Stimulated activated CD8-positive, alpha-beta memory T cell treated with anti-CD3 and anti-CD28 coated beads, Interleukin-4, amount 100 ng/mL, for 48 hours (primary cell): ENCODE measurements around the gene GFRA4.

Source experiments
- DNase-seq: peaks from one replicate; pipeline ENCODE4 v3.0.0-alpha.2; 2020

The GFRA4 gene

GRCh38 chr20:3673221-3674070, 10.2 kb upstream of the GFRA4 start:
- no peak for DNase-seq

DNA sequence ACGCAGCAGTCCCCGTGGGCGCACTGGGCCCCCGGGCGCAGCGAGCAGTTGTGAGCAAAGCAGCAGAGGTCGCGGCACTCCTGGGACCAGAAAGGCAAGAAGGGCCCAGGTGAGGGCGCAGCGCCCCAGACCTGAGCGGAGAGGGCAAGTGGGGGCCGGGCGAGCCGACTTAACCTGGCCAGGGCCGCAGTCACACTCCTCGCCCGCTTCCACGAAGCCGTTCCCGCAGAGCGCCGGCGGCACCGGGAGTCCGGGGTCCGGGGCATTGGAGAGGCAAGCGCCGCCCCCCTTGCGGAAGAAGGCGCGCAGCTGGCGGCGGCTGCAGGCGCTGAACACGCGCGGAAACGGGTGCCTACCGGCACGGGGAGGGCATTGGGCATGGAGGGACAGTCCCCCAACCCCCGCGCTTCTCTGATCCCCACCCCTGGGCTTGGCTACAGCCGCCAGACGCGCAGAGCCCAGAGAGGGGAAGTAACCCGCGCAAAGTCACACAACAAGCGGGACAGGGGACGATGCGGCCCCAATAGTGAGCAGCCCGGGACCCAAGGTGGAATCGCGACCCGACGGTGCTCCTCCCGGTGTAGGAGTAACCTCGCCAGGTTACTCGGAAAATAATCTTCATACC, 9.5 kb upstream of the GFRA4 start:
- DNase-seq, result no peak

GRCh38 chr20:3671986-3672546, 8.9 kb upstream of the GFRA4 start:
- DNase-seq, result no peak

DNA sequence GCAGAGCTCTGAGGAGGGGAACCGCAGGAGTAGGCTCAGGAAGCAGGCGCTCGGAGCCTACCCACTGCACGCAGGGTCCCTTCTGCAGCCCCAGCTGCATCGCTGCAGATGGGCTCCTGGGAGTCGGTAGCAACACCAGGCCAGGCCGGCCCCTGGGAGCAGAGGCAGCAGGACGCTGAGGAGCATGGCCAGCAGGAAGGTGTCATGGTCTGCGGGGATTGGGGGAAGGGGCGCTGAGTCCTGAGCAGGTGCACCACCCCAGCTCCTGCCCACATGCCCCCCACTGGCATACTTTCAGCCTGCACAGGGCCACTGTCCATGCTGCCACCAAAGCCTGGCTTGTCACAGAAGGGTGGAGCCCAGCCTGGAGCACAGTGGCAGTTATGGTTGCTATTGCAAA, 7.7 kb upstream of the GFRA4 start:
- no peak for DNase-seq

DNA sequence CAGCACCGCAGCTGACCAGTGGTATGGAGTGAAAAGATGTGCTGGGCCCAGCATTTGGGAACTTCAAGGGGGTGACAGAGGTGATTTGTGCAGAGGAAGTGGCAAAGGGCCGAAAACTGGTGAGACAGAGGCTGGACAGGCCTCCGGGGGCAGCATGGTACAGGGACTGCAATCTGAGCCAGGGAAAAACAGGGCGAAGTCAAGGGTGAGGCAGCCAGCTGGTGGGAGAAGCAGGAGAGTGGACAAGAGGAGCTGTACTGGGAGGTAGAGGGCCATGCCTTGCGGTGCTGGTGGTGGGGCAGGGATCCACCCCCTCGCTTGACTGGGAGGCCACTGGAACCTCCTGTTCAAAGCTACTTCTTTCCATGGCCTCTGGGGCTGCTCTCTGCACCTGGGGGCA, 7.3 kb upstream of the GFRA4 start:
- no peak for DNase-seq

DNA sequence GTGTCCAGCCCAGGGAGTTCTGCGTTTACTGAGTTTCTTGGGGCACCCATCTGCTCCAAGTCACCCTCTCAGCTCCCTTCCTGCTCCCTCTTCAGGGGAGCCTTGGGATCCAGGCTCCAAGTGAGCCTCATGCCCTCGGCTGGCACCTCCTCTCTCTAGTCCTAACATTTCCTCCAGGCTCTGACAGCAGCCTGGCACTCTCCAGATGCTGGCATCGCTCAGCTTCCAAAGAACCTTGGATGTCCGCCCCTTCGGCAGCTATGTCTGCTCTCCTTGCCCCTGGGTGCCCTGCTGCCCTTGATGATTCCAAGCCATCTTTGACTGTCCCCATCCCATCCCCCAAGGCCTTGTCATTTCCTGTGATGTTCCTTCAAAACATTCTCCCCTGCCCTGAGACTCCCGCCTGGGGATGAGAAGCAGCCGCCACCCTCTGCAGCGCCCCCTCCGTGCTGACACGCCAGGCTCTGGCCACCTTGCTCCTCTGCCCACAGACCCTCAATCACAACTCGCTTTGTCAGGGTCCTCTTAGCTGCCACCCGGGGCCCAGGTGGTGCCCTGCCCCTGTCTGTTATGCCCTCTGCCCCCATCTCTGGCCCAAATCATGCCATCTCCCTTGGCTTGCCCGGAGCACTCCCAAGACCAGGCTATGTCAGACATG, 6.6 kb upstream of the GFRA4 start:
- DNase-seq, result no peak

DNA sequence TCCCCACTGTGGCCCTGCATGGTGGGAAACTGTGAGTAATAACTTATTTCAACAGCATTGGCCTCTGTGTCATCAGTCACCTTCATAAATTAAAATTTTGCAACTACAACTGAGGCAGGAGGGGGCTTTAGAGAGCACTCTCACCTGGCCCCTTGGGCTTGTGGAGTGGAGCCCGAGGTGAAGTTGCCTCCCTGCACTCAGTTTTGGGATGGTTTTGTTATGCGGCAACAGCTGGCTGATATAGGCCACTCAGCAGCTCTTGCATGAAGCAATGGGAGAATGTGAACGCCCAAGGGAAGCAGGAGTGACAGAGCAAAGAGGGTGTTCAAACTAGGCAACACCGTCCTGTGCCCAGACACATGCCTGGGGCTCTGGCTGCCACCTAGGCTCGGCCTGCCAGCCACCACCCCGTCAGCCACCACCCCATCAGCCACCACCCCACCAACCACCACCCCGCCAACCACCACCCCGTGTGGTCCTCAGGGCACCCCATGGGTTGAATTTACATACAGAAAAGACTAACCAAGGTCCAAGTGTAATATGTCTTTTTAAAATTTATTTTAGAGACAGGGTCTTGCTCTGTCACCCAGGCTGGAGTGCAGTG, 4.3 kb upstream of the GFRA4 start:
- no peak for DNase-seq

- no peak for DNase-seq
Observed at GRCh38 chr20:3663858-3664257, 659 bp upstream of the GFRA4 start.

- DNase-seq, result no peak
Observed at GRCh38 chr20:3661814-3662665, 1.2 kb downstream of the GFRA4 start.

DNA sequence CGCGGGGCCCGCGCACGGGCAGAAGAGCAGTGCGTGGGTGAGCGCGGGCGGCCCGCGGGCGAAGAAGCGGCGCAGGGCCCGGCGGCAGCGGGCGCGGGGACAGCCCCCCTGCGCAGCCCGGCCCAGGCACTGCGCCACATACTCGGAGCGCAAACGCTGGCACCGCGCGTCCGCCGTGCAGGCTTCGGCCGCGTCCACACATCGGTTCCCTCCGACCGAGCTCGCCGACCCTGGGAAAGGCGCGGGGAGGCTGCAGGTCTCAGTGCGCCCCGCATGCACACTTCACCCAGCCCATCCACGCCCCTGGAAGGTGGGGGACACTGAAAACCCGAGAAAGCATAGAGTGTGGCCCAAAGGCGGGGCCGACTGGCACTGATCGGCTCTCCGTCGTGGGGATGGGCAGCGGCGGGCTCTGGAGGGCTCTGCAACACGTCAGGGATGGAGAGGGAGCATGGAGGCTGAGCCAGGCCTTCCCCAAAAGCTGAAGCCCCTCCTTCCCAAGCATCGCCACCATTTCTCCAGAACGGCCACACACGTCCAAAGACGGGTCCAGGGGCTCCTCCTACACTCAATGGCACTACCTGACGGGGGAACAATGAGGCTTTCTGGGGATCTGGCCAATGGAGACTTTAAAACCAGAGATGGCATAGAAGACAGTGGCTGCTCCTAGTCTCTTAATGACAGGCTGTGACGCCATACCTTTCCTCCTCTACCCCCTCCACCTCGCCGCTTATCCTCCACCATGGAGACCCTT, 2.0 kb downstream of the GFRA4 start:
- no peak for DNase-seq

- DNase-seq, result no peak
Observed at GRCh38 chr20:3660262-3661059, 2.7 kb downstream of the GFRA4 start.

GRCh38 chr20:3659492-3660261, 3.5 kb downstream of the GFRA4 start:
- DNase-seq, result no peak

GRCh38 chr20:3658716-3659491, 4.3 kb downstream of the GFRA4 start:
- no peak for DNase-seq

DNA sequence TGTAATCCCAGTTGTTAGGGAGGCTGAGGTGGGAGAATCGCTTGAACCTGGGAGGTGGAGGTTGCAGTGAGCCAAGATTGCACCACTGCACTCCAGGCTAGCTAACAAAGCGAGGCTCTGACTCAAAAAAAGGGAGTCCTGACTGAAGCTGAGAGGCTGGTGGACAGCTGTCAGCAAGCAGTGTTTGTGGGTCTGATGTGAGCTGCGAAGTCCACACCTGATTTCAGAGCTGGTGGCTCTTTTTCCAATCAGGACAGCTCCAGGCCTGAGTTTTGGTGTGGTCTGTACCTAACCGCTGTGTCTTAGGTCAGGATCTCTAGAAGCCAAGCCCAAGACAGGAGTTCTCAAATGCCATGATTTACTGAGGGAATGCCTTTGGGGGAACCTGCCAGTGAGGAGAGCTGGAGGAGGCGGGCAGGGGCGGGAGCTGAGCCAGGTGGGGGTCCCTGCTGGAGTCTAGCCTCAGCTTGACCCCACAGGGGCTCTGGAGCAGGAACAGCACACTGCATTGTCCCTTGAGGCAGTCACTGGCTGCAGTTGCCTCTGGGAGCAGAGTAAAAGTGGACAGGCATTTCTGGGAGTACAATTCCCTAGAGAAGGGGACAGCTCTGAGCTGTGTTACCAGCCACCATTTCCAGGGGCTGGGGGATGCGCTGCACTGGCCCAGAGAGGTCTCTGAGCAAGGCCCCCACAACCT, 5.0 kb downstream of the GFRA4 start:
- no peak for DNase-seq

DNA sequence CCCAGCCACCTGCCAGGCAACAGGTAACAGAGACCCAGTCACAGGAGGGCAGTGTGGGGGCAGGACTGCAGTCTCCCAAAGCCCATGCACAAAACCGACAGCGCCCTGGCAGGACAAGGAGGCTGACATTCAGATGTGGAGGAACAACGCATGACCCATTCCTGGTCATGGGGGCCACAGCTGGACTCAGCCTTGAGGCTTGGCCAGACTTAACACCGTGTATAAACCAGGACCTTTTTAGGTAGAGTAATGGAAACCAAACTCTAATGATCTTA, 8.1 kb downstream of the GFRA4 start:
- DNase-seq, result no peak

- DNase-seq, result no peak
Observed at GRCh38 chr20:3654326-3655130, 8.7 kb downstream of the GFRA4 start.

- no peak for DNase-seq
Observed at GRCh38 chr20:3653921-3654320, 9.3 kb downstream of the GFRA4 start.
